Left lung (tissue), 14 donors: Measurements from ENCODE around the gene SALL2. TPM values are rescaled to one million over a fixed set of nuclear protein-coding genes. Genes with fewer than 3 reads are reported as not detected.

Source experiments
- ATAC-seq: fragments of 200-7000 bp; cut with Tn5 transposase; one replicate; pipeline ENCODE4 v1.9.1; 2020; ENCODE audit warnings: moderate library complexity
- DNase-seq, 4 donors: peaks; one replicate each; pipeline ENCODE4 v3.0.0-alpha.2; 2013 to 2020
- H3K27ac ChIP-seq, 2 donors: fragments of 200-600 bp; sonication (generic) in 1 of 2; one replicate each; pipeline versions ENCODE4 v1.5.0 to v1.8.0; 2020 to 2021
- H3K27me3 ChIP-seq, 2 donors: fragments of 200-600 bp; sonication (generic) in 1 of 2; one replicate each; pipeline versions ENCODE4 v1.5.0 to v1.8.0; 2020 to 2021
- H3K36me3 ChIP-seq, 2 donors: fragments of 200-600 bp; sonication (generic) in 1 of 2; one replicate each; pipeline versions ENCODE4 v1.5.0 to v1.8.0; 2020 to 2021
- H3K4me1 ChIP-seq, 2 donors: fragments of 200-600 bp; one replicate each; pipeline ENCODE4 v1.8.0; 2021
- H3K4me3 ChIP-seq, 2 donors: fragments of 200-600 bp; sonication (generic) in 1 of 2; one replicate each; pipeline versions ENCODE4 v1.5.0 to v1.8.0; 2020 to 2021; ENCODE audit warnings: mild to moderate bottlenecking in 1 of 2
- H3K9me3 ChIP-seq, 2 donors: fragments of 200-600 bp; sonication (generic) in 1 of 2; one replicate each; pipeline versions ENCODE4 v1.5.0 to v1.8.0; 2020 to 2021
- intact Hi-C, 2 donors: fragments of 100-400 bp; cut with DNase I; formaldehyde crosslinking; loops; one replicate each; pipeline versions ENCODE4 v1.11.2 to v1.14.2; 2022
- long read RNA-seq, 12 donors: library from polyadenylated mRNA in 2 of 12; unstranded in 2 of 12; transcript quantifications; one replicate each; pipeline ENCODE4 v2.0.0 and lab custom pipeline, GENCODE V29; 2019 to 2026
- polyA plus RNA-seq, 6 donors: library from polyadenylated mRNA; unstranded; fragments of 120-200 nt; gene quantifications; one replicate each; pipeline ENCODE4 v1.2.1, GENCODE V29; 2013; ENCODE audit not compliant: insufficient read length in 6 of 6
- total RNA-seq, 2 donors: library from RNA; stranded (reverse); fragmentation: NEBNext Ultra II Directional; extraction: Animal tissue kit (Norgen Biotek cat#: 25700); gene quantifications; one replicate each; pipeline ENCODE4 v1.2.1, GENCODE V29; 2021
- TF ChIP-seq, protein P1 (sequence below), 2 donors: fragments of 200-600 bp; sonication (generic) in 1 of 2; IDR thresholded peaks; one replicate each; pipeline versions ENCODE4 v1.5.0 to v1.8.0; 2021; ENCODE audit warnings: antibody characterized with exemption in 2 of 2
- donor health status: DM: no; HTN: yes; CAD: no.
- donor health status: DM: no; HTN: no; CAD: no.

The SALL2 gene
- 10 to 100 TPM in 1 of 2 donors, 1 to 10 TPM in 1; 7.6 to 12.4 TPM for total RNA-seq
- polyA plus RNA-seq: 10 to 100 TPM; 32.3 to 44.9 (median 39.5) TPM
- long read RNA-seq, donor 1, transcript SALL2-202 (2 exons, 659 nt): major isoform, 10 of 10 reads
- long read RNA-seq, donor 1, partial matches to known transcripts: 0 of 10 reads
- long read RNA-seq, donor 1, other reads (novel, unspliced or antisense): 0 of 10 reads
- long read RNA-seq, donor 2, full-length matches to known transcripts: 15 of 15 reads
- long read RNA-seq, donor 2, partial matches to known transcripts: 0 of 15 reads
- long read RNA-seq, donor 2, other reads (novel, unspliced or antisense): 0 of 15 reads
- long read RNA-seq, donor 3, partial matches to known transcripts: 0 of 4 reads
- long read RNA-seq, donor 3, other reads (novel, unspliced or antisense): 0 of 4 reads
- long read RNA-seq, donor 4, partial matches to known transcripts: 0 of 1 reads
- long read RNA-seq, donor 4, other reads (novel, unspliced or antisense): 1 of 1 reads
- long read RNA-seq, donor 5, transcript SALL2-202 (2 exons, 659 nt): major isoform, 9 of 9 reads
- long read RNA-seq, donor 5, partial matches to known transcripts: 0 of 9 reads
- long read RNA-seq, donor 5, other reads (novel, unspliced or antisense): 0 of 9 reads
- long read RNA-seq, donor 6, full-length matches to known transcripts: 14 of 14 reads
- long read RNA-seq, donor 6, partial matches to known transcripts: 0 of 14 reads
- long read RNA-seq, donor 6, other reads (novel, unspliced or antisense): 0 of 14 reads
- long read RNA-seq, donor 7, partial matches to known transcripts: 0 of 1 reads
- long read RNA-seq, donor 7, other reads (novel, unspliced or antisense): 0 of 1 reads
- long read RNA-seq, donor 8, partial matches to known transcripts: 0 of 4 reads
- long read RNA-seq, donor 8, other reads (novel, unspliced or antisense): 0 of 4 reads
- long read RNA-seq, donor 9: 0 reads
- long read RNA-seq, donor 10: 0 reads
- long read RNA-seq, donor 11, full-length matches to known transcripts: 46 of 46 reads
- long read RNA-seq, donor 11, partial matches to known transcripts: 0 of 46 reads
- long read RNA-seq, donor 11, other reads (novel, unspliced or antisense): 0 of 46 reads
- long read RNA-seq, donor 12, transcript SALL2-202 (2 exons, 659 nt): major isoform, 10 of 10 reads
- long read RNA-seq, donor 12, partial matches to known transcripts: 0 of 10 reads
- long read RNA-seq, donor 12, other reads (novel, unspliced or antisense): 0 of 10 reads

DNA sequence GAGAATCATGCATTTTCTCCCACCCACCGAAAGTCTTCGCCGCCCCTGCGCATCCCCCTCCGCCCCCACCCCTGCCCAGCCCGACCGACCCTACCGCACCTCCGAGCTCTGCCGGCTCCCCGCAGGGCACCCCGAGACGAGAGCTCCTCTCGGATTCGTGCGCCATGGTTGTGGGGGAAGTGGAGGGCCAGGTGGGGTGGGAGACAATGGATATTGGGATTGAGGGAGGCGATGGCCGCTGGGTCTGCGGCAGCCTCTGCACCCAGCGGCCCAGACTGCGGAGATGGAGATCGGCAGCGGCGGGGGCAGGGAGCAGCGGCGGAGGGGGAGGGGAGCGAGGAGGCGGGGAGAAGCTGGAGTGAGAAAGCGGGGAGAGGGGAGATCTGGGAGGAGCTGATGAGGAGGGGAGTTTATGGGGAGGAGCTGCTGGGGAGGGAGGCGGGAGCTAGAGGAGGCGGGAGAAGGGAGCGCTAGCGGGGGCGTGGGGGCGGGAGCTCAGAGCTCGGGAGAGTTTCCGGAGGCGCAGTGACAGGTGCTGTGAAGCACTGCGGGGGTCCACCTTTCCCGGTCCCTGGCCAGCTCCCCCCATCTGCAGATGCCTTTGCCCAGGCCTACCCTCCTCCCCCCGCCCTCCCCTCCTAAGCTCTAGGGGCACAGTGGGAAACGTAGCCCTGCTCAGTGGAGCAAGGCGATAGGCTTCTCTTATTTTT, at the start of gene SALL2:
Gene SALL2 (minus strand): TSS at position 385 of the 710 bp plus-strand sequence. CDS start 219 bp downstream, at position 166.
- ATAC-seq: peak; percentile 97

DNA sequence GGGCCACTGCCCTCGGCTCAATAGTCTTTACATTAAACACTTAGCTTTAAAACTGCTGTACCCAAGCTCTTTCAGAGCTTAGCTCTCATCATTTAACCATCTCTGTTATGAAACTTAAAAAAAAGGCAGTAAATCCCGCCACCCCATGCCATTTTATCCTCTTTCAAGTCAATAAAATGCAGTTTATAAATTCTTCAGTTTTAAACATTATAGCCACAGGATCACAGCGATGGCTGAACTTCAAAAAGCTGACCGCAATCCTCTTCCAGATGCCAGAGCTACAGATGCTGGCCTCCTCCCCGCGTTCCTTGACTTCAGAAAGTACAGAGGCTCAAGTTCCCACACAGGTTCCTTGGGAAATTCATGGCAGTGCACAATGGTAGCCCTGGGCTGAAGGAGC, 49.5 kb upstream of the SALL2 start:
- peaks cover 0 to 11% of the 10 kb centered on the region in 2 donors for H3K27me3 ChIP-seq
- no peaks in the 10 kb centered on the region for H3K36me3 ChIP-seq
- intact Hi-C loops: no loop called here
- no peak overlapping the region for H3K27ac ChIP-seq
- H3K9me3 ChIP-seq: peaks cover 0 to 8% of the 10 kb centered on the region in 2 donors
- no peak for ATAC-seq
- TF ChIP-seq, protein P1, sequence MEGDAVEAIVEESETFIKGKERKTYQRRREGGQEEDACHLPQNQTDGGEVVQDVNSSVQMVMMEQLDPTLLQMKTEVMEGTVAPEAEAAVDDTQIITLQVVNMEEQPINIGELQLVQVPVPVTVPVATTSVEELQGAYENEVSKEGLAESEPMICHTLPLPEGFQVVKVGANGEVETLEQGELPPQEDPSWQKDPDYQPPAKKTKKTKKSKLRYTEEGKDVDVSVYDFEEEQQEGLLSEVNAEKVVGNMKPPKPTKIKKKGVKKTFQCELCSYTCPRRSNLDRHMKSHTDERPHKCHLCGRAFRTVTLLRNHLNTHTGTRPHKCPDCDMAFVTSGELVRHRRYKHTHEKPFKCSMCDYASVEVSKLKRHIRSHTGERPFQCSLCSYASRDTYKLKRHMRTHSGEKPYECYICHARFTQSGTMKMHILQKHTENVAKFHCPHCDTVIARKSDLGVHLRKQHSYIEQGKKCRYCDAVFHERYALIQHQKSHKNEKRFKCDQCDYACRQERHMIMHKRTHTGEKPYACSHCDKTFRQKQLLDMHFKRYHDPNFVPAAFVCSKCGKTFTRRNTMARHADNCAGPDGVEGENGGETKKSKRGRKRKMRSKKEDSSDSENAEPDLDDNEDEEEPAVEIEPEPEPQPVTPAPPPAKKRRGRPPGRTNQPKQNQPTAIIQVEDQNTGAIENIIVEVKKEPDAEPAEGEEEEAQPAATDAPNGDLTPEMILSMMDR (IDR thresholded peaks at IDR 0.05): no peak
- no peak for DNase-seq
- no peaks in the 10 kb centered on the region for H3K4me1 ChIP-seq
- no peak overlapping the region for H3K4me3 ChIP-seq

More for the DNA sequence above, at the start of gene SALL2:
- Histone ChIP-seq H3K4me1 (peaks cover 0 to 33% of the 10 kb centered on the region in 2 donors), H3K27me3 (peaks cover 0 to 11% of the 10 kb centered on the region in 2 donors), H3K27ac (no peak within 1 kb of the TSS), H3K4me3 (peak within 1 kb of the TSS; percentile 53 to 57), H3K9me3 (no peaks in the 10 kb centered on the region), H3K36me3 (no peaks in the 10 kb centered on the region)
- TF ChIP-seq, protein P1 (IDR thresholded peaks at IDR 0.05): no peak
- peak; percentile 80 to 93 (median 86) for DNase-seq
- intact Hi-C loops: no loop called here

DNA sequence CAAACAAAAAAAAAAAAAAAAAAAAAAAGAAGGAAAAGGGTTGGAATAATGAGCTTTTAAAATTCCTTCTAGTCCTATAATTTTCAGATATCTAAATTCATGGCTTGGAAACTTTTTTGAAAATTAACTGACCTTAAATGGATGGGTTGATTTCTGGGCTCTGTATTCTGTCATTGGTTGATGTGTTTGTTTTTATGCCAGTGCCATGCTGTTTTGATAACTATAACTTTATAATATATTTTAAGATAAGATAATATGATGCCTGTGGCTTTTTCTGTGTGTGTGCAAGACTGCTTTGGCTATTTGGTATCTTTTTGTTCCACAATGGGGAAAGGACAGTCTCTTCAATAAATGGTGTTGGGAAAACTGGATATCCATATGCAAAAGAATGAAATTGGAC, 46.5 kb upstream of the SALL2 start:
- ATAC-seq (no peak), DNase-seq (no peak)
- intact Hi-C loops: no loop called here
- TF ChIP-seq, protein P1 (IDR thresholded peaks at IDR 0.05): no peak
- no peaks in the 10 kb centered on the region for H3K4me1 ChIP-seq
- no peak overlapping the region for H3K4me3 ChIP-seq
- H3K36me3 ChIP-seq: no peaks in the 10 kb centered on the region
- H3K9me3 ChIP-seq: peaks cover 0 to 8% of the 10 kb centered on the region in 2 donors
- no peak overlapping the region for H3K27ac ChIP-seq
- peaks cover 0 to 3% of the 10 kb centered on the region in 2 donors for H3K27me3 ChIP-seq

DNA sequence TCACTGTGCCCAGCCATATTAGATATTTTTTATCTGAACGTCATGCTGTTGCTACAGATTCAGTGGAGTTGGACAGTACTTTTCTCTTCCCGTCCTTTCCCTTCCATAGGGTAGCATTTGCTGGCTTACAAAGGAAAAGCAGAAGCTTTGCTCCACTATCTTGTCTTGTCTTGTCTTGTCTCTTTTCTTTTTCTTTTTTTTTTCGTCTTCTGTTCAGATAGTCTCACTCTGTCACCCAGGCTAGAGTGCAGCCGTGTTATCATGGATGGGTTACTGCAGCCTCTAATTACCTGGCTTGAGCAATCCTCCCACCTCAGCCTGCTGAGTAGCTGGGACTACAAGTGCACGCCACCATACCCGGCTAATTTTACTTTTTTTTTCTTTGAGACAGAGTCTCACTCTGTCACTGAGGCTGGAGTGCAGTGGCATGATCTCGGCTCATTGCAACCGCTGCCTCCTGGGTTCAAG, 32.6 kb upstream of the SALL2 start:
- DNase-seq: no peak
- Histone ChIP-seq H3K4me1 (peaks cover 4 to 12% of the 10 kb centered on the region in 2 donors), H3K36me3 (no peaks in the 10 kb centered on the region), H3K4me3 (no peak overlapping the region), H3K9me3 (no peaks in the 10 kb centered on the region), H3K27me3 (no peaks in the 10 kb centered on the region), H3K27ac (no peak overlapping the region)
- intact Hi-C loops: no loop called here
- no peak for ATAC-seq
- TF ChIP-seq, protein P1 (IDR thresholded peaks at IDR 0.05): no peak
